ENCODE measurements around the gene CDC14B.

Gene CDC14B

GRCh38 chr9:96490534-96491078 is 129.0 kb downstream of the CDC14B start:
- no peaks in the 10 kb centered on the region for H3K9me2 ChIP-seq (replicated peaks; ENCODE audit: insufficient read depth, low read length)
- peaks cover under 1% of the 10 kb centered on the region for H3K4me1 ChIP-seq (ENCODE audit: low read length)
- no peaks in the 10 kb centered on the region for H3F3A ChIP-seq (ENCODE audit: insufficient read depth, low read length)
- H3K36me3 ChIP-seq (replicated peaks; ENCODE audit: insufficient read depth, low read length): no peaks in the 10 kb centered on the region
- no peak overlapping the region for H3K9ac ChIP-seq (ENCODE audit: low read length)
- no peak overlapping the region for H2AFZ ChIP-seq (ENCODE audit: low read length)
- no peak overlapping the region for H3K27ac ChIP-seq (ENCODE audit: low read length)
- H4K20me1 ChIP-seq (ENCODE audit: insufficient read depth, low read length): no peaks in the 10 kb centered on the region
- H3K79me2 ChIP-seq (ENCODE audit: low read length): no peaks in the 10 kb centered on the region
- H3K9me3 ChIP-seq (replicated peaks; ENCODE audit: insufficient read depth, low read length): no peaks in the 10 kb centered on the region
- H3K4me3 ChIP-seq (ENCODE audit: low read length): no peak overlapping the region
- no peak for DNase-seq
- no peak overlapping the region for H3K4me2 ChIP-seq (ENCODE audit: low read depth, low read length)
- TF ChIP-seq, protein P1, sequence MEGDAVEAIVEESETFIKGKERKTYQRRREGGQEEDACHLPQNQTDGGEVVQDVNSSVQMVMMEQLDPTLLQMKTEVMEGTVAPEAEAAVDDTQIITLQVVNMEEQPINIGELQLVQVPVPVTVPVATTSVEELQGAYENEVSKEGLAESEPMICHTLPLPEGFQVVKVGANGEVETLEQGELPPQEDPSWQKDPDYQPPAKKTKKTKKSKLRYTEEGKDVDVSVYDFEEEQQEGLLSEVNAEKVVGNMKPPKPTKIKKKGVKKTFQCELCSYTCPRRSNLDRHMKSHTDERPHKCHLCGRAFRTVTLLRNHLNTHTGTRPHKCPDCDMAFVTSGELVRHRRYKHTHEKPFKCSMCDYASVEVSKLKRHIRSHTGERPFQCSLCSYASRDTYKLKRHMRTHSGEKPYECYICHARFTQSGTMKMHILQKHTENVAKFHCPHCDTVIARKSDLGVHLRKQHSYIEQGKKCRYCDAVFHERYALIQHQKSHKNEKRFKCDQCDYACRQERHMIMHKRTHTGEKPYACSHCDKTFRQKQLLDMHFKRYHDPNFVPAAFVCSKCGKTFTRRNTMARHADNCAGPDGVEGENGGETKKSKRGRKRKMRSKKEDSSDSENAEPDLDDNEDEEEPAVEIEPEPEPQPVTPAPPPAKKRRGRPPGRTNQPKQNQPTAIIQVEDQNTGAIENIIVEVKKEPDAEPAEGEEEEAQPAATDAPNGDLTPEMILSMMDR (IDR thresholded peaks at IDR 0.05; ENCODE audit: low read length): no peak
- TF ChIP-seq EZH2phosphoT487 (IDR thresholded peaks at IDR 0.05; ENCODE audit: low read length): no peak
- TF ChIP-seq EZH2 (optimal IDR thresholded peaks at IDR 0.05; ENCODE audit: low read depth, low read length): no peak
- H3K27me3 ChIP-seq (replicated peaks; ENCODE audit: insufficient read depth, low read length): no peaks in the 10 kb centered on the region

- Histone ChIP-seq H2AFZ (ENCODE audit: low read length) (no peak overlapping the region), H3K27ac (ENCODE audit: low read length) (no peak overlapping the region), H3K9me3 (replicated peaks; ENCODE audit: insufficient read depth, low read length) (no peaks in the 10 kb centered on the region), H3K4me2 (ENCODE audit: low read depth, low read length) (no peak overlapping the region), H3K9ac (ENCODE audit: low read length) (no peak overlapping the region), H3K79me2 (ENCODE audit: low read length) (no peaks in the 10 kb centered on the region), H4K20me1 (ENCODE audit: insufficient read depth, low read length) (no peaks in the 10 kb centered on the region), H3K27me3 (replicated peaks; ENCODE audit: insufficient read depth, low read length) (no peaks in the 10 kb centered on the region), H3K4me3 (ENCODE audit: low read length) (no peak overlapping the region), H3F3A (ENCODE audit: insufficient read depth, low read length) (peaks cover 4% of the 10 kb centered on the region), H3K36me3 (replicated peaks; ENCODE audit: insufficient read depth, low read length) (no peaks in the 10 kb centered on the region), H3K9me2 (replicated peaks; ENCODE audit: insufficient read depth, low read length) (no peaks in the 10 kb centered on the region), H3K4me1 (ENCODE audit: low read length) (peaks cover 5% of the 10 kb centered on the region)
- TF ChIP-seq EZH2phosphoT487 (IDR thresholded peaks at IDR 0.05; ENCODE audit: low read length): no peak
- no peak for TF ChIP-seq EZH2 (optimal IDR thresholded peaks at IDR 0.05; ENCODE audit: low read depth, low read length)
- TF ChIP-seq, protein P1 (IDR thresholded peaks at IDR 0.05; ENCODE audit: low read length): no peak
- DNase-seq: no peak
These were observed 130.1 kb downstream of the CDC14B start for GRCh38 chr9:96489482-96489979.

DNA sequence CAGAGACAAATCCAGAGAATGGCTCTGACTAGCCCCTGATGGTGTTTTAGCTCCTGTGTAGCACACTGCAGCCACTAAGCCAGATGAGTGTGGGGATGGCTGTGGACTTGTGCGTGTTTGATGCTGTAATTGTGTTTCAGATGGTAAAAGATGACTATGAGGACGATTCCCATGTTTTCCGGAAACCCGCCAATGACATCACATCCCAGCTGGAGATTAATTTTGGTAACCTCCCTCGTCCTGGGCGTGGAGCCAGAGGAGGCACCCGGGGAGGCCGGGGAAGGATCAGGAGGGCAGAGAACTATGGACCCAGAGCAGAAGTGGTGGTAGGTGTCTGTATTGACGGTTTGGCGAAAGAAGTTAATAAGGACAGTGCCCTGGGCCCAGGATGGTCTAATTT is 131.7 kb downstream of the CDC14B start:
- TF ChIP-seq, protein P1 (IDR thresholded peaks at IDR 0.05; ENCODE audit: low read length): no peak
- TF ChIP-seq EZH2 (optimal IDR thresholded peaks at IDR 0.05; ENCODE audit: low read depth, low read length) (no peak), EZH2phosphoT487 (IDR thresholded peaks at IDR 0.05; ENCODE audit: low read length) (no peak)
- Histone ChIP-seq H4K20me1 (ENCODE audit: insufficient read depth, low read length) (no peaks in the 10 kb centered on the region), H3F3A (ENCODE audit: insufficient read depth, low read length) (peaks cover 10% of the 10 kb centered on the region), H3K79me2 (ENCODE audit: low read length) (no peaks in the 10 kb centered on the region), H3K36me3 (replicated peaks; ENCODE audit: insufficient read depth, low read length) (no peaks in the 10 kb centered on the region), H3K9me3 (replicated peaks; ENCODE audit: insufficient read depth, low read length) (no peaks in the 10 kb centered on the region), H3K27me3 (replicated peaks; ENCODE audit: insufficient read depth, low read length) (no peaks in the 10 kb centered on the region), H3K27ac (ENCODE audit: low read length) (no peak overlapping the region), H3K9ac (ENCODE audit: low read length) (no peak overlapping the region), H3K4me2 (ENCODE audit: low read depth, low read length) (no peak overlapping the region), H3K4me1 (ENCODE audit: low read length) (peaks cover 12% of the 10 kb centered on the region), H3K9me2 (replicated peaks; ENCODE audit: insufficient read depth, low read length) (no peaks in the 10 kb centered on the region), H2AFZ (ENCODE audit: low read length) (no peak overlapping the region), H3K4me3 (ENCODE audit: low read length) (no peak overlapping the region)
- DNase-seq: no peak

Measured in MM.1S (cell line).